Measurements from ENCODE around the gene APBA3. TPM values are rescaled to one million over a fixed set of nuclear protein-coding genes. Genes with fewer than 3 reads are reported as not detected.
A peak's percentile ranks its signal among the peaks of the same experiment; 100 is the strongest.

APBA3 gene
- total RNA-seq, 2 donors from 2014 or later: 27.5 to 42.2 TPM

- H3K4me3 ChIP-seq (ENCODE audit: low read length): no peak overlapping the region
- 75 to 82% methylated on average over 6 of the region's 6 CpGs for WGBS, 2 experiments (ENCODE audit: insufficient coverage in 1 of 2, insufficient read length in 1 of 2)
- H3K27me3 Mint-ChIP-seq (ENCODE audit: insufficient read depth): peaks cover 44% of the 10 kb centered on the region
Measured at GRCh38 chr19:3790209-3790734, 28.8 kb upstream of the APBA3 start.

DNA sequence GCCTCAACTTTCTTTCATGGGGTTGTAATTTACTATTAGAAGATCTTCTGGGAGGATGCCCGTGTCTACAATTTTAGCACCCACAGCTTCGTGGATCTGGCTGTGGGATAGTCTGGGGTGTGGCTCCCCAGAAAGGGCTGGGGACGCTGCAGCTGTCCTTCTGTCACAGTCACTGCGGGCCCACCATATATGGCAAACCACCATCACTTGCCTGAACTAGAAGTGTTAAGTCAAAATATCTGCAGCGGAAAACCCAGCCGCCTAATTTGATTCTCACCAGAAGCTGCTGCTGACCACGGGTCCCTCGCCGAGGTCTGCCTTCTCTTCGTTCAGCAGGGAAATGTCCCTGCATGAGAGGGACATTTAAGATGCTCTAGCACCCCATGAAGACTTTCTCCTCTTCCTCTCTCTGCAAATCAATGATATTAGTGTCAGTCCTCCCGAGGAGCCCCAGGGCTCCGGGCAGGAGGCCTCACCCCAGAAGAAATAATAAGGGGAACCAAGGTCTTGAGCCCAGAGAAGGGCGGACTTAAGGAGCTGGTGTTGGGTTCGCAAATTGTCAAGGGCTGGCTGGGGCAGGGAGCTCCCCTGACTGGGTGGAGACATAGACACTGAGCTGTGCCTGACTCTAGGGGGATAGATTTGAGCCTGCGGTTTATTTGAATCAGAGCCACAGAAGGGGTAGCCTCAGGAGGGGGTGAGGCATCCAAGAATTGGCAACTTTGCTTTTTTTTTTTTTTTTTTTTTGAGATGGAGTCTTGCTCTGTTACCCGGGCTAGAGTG lies 27.7 kb upstream of the APBA3 start:
- Histone ChIP-seq H3K4me1 (ENCODE audit: control insufficient read depth, insufficient read depth, low read length) (no peaks in the 10 kb centered on the region), H3K9me3 (ENCODE audit: control insufficient read depth, low read length) (no peaks in the 10 kb centered on the region), H3K4me3 (ENCODE audit: low read length) (no peak overlapping the region), H3K9ac (ENCODE audit: extremely low read depth, low read length, poor library complexity, severe bottlenecking) (no peak overlapping the region), H3K27ac (ENCODE audit: low read depth, low read length) (no peak overlapping the region), H3K36me3 (ENCODE audit: control insufficient read depth, insufficient read depth, low read length) (no peaks in the 10 kb centered on the region), H3K27me3 (ENCODE audit: control insufficient read depth, insufficient read depth, low read length, poor library complexity, severe bottlenecking) (peaks cover 34% of the 10 kb centered on the region)
- no peak overlapping the region for H3K27ac Mint-ChIP-seq
- peak; percentile 36 for DNase-seq
- H3K4me1 Mint-ChIP-seq: no peaks in the 10 kb centered on the region
- H3K9me3 Mint-ChIP-seq: no peaks in the 10 kb centered on the region
- H3K4me3 Mint-ChIP-seq: no peak overlapping the region
- peaks cover 51% of the 10 kb centered on the region for H3K27me3 Mint-ChIP-seq (ENCODE audit: insufficient read depth)
- TF ChIP-seq CTCF (conservative IDR thresholded peaks at IDR 0.05): no peak
- H3K36me3 Mint-ChIP-seq (ENCODE audit: low read depth): no peaks in the 10 kb centered on the region
- WGBS, 2 experiments (ENCODE audit: insufficient coverage in 1 of 2, insufficient read length in 1 of 2): 79 to 84% methylated on average over 4 to 16 of the region's 16 CpGs

More at GRCh38 chr19:3790209-3790734, 28.8 kb upstream of the APBA3 start:
- no peak overlapping the region for H3K27ac Mint-ChIP-seq
- H3K9ac ChIP-seq (ENCODE audit: extremely low read depth, low read length, poor library complexity, severe bottlenecking): no peak overlapping the region
- H3K4me1 Mint-ChIP-seq: no peaks in the 10 kb centered on the region
- H3K27ac ChIP-seq (ENCODE audit: low read depth, low read length): no peak overlapping the region
- TF ChIP-seq CTCF (conservative IDR thresholded peaks at IDR 0.05): no peak
- no peaks in the 10 kb centered on the region for H3K36me3 Mint-ChIP-seq (ENCODE audit: low read depth)
- H3K4me1 ChIP-seq (ENCODE audit: control insufficient read depth, insufficient read depth, low read length): no peaks in the 10 kb centered on the region
- H3K4me3 Mint-ChIP-seq: no peak overlapping the region
- H3K36me3 ChIP-seq (ENCODE audit: control insufficient read depth, insufficient read depth, low read length): no peaks in the 10 kb centered on the region
- H3K27me3 ChIP-seq (ENCODE audit: control insufficient read depth, insufficient read depth, low read length, poor library complexity, severe bottlenecking): peaks cover 24% of the 10 kb centered on the region
- DNase-seq: no peak
- no peaks in the 10 kb centered on the region for H3K9me3 ChIP-seq (ENCODE audit: control insufficient read depth, low read length)
- H3K9me3 Mint-ChIP-seq: no peaks in the 10 kb centered on the region

GRCh38 chr19:3785938-3786824 lies 24.7 kb upstream of the APBA3 start, which contains the start of gene MATK:
Gene MATK (minus strand): TSS chr19:3786381. CDS start chr19:3785135, 1,246 bp downstream.
- Histone ChIP-seq H3K4me1 (ENCODE audit: control insufficient read depth, insufficient read depth, low read length) (no peaks in the 10 kb centered on the region), H3K9me3 (ENCODE audit: control insufficient read depth, low read length) (peaks cover 14% of the 10 kb centered on the region), H3K4me3 (ENCODE audit: low read length) (peak within 1 kb of the TSS; percentile 65), H3K36me3 (ENCODE audit: control insufficient read depth, insufficient read depth, low read length) (no peaks in the 10 kb centered on the region), H3K27me3 (ENCODE audit: control insufficient read depth, insufficient read depth, low read length, poor library complexity, severe bottlenecking) (peaks cover 39% of the 10 kb centered on the region), H3K9ac (ENCODE audit: extremely low read depth, low read length, poor library complexity, severe bottlenecking) (no peak within 1 kb of the TSS), H3K27ac (ENCODE audit: low read depth, low read length) (no peak within 1 kb of the TSS)
- DNase-seq: peak; percentile 69
- peaks cover 62% of the 10 kb centered on the region for H3K27me3 Mint-ChIP-seq (ENCODE audit: insufficient read depth)
- H3K27ac Mint-ChIP-seq: no peak within 1 kb of the TSS
- 7 to 20% methylated on average over 25 to 101 of the region's 101 CpGs for WGBS, 2 experiments (ENCODE audit: insufficient coverage in 1 of 2, insufficient read length in 1 of 2)
- H3K4me1 Mint-ChIP-seq: no peaks in the 10 kb centered on the region
- H3K4me3 Mint-ChIP-seq: peak within 1 kb of the TSS; percentile 55
- H3K36me3 Mint-ChIP-seq (ENCODE audit: low read depth): peaks cover 9% of the 10 kb centered on the region
- TF ChIP-seq CTCF (conservative IDR thresholded peaks at IDR 0.05): no peak
- H3K9me3 Mint-ChIP-seq: peaks cover 16% of the 10 kb centered on the region
